ENCODE results near the gene SP3. TPM values are rescaled to one million over a fixed set of nuclear protein-coding genes. Genes with fewer than 3 reads are reported as not detected.

The SP3 gene
- total RNA-seq, 1 donor from 2014 or later: 71.2 TPM

GRCh38 chr2:173997269-173997668 is 32.1 kb upstream of the SP3 start:
- no peak for DNase-seq (ENCODE audit: low read depth in 2 of 2)

DNA sequence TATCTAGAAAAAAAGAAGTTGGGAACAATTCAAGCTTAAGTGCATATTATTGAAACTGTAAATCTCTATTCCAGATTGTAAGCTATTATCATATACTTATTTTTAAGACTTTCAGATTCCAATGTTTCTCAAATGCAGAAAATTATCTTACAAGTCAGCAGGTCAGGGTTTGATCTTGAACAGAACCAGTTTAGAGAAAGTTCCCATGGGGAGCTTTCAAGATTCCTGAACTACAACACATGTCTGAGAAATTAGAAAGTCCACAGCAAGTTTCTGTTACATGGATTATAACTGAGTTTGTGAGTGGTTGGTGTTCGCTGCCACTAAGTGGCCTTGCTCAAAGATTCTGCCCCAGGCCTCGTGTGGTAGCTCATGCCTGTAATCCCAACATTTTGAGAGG is 31.6 kb upstream of the SP3 start:
- no peak for DNase-seq (ENCODE audit: low read depth in 2 of 2)

DNA sequence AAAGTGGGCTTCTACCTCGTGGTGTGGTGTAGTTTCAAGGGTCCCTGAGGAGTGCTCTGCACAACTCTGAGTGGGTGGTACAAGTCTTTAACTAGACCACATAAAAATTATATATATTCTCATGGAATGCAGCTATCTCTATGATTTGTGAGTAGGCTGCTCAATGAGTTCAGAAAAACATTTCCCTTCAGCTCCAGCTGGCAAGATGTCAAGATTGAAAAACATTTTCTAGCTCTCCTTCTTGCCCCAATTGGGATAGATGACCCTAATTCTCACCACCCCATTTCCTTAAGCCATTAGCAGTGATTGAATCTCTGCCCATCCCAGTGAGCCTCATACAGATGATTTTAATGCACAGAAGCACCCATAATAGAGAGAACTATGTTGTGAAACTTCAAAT is 28.3 kb upstream of the SP3 start:
- no peak for DNase-seq (ENCODE audit: low read depth in 2 of 2)

GRCh38 chr2:173991856-173992588 is 26.8 kb upstream of the SP3 start:
- no peak for DNase-seq (ENCODE audit: low read depth in 2 of 2)

DNA sequence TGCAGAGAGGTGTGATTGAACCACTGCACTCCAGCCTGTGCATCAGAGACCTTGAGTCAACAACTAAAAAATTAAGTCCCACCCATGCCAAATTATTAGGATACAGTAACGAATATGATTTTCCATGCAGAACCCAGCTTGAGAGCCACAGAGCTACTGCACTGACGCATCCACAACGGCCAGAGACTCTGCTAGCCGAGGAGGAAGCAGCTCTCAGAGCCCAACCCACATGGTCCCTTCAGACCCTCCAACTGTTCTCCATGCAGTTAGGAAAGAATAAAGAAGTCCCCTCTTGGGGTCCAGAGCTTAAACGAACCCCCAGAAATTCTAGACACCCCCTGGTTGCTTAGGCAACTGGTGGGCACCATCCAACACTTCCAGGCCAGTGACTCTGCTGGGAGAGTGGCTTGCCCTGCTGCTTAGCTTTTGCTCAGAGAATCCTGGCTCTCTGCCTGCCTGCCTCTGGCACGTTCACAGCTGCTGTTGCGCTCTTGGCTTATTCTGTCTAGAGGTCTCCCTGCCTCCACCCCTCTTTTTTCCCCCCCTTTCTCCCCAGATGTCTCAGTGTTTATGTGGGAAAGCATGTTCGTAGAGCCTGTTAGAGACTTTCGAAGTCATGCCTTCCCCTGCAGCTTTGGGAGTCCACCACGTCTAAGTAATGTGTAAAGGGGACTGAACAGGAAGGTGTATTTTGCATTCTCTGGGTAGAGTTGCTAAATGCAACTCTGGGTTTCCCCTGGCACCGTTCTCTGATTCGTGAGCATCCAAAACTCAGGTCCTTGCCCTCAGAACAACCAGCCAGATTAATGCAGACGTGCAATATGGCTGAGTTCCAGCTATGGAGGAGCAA is 26.0 kb upstream of the SP3 start:
- DNase-seq (ENCODE audit: low read depth in 2 of 2): peak in 1 of 2 donors; percentile 29

DNA sequence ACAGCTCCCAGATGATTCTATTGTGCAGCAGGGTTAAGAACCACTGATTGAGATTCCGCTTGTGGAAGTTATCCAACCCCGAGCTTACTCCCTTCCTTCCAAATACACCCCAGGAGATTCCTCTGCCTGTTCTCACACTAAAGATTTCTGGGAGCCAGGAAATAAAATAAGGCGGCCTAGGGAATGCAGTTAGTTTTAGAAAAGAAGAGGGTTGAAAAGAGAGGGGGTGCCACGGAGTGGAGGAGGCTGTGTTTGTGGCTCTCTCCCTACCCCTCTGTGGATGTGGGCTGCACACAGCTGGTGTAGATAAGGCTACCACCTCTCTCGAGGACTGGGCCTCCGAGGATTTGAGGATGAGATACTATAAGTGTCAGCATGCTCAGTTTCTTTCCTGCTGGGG is 25.1 kb upstream of the SP3 start:
- no peak for DNase-seq (ENCODE audit: low read depth in 2 of 2)

- DNase-seq (ENCODE audit: low read depth in 2 of 2): no peak
Measured at GRCh38 chr2:173989884-173990215, 24.7 kb upstream of the SP3 start.

DNA sequence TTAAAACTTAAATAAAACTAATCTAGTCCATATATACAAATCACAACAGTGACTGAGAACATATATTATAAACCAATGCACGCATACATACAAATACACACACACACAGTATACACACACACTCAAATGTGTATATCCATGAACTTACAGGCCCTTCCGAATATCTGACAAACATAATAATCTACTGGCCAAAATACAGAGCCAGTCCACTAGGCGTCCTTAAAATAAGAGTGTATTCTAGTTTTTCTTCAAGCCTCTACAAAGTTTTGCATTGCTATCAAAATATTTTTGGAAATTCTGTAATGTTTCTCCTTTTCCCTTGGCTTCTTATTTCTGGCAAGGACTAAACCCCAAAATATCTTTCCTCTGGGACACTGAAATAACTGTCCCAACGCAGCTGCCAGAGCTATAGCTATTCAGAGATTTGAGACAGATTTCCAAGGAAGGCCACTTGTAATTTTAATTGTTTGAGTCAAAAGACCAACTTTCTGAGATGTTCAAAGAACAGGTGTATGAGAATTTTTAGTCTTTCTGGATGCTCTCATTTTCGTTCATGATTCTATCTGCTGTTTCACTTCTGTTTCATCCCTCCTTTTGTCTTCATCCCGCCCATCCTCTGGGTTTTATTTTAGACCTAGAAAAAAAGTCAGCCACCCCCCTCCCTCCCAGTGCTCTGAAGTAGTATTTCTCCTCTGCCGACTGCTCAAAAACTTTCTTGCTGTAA is 24.1 kb upstream of the SP3 start:
- no peak for DNase-seq (ENCODE audit: low read depth in 2 of 2)

GRCh38 chr2:173986805-173987204 is 21.6 kb upstream of the SP3 start:
- DNase-seq (ENCODE audit: low read depth in 2 of 2): peak in 1 of 2 donors; percentile 37

GRCh38 chr2:173985605-173985992 is 20.4 kb upstream of the SP3 start:
- DNase-seq (ENCODE audit: low read depth in 2 of 2): no peak

GRCh38 chr2:173984866-173985604 is 19.9 kb upstream of the SP3 start:
- no peak for DNase-seq (ENCODE audit: low read depth in 2 of 2)

GRCh38 chr2:173983391-173983871 is 18.3 kb upstream of the SP3 start:
- DNase-seq (ENCODE audit: low read depth in 2 of 2): no peak

DNA sequence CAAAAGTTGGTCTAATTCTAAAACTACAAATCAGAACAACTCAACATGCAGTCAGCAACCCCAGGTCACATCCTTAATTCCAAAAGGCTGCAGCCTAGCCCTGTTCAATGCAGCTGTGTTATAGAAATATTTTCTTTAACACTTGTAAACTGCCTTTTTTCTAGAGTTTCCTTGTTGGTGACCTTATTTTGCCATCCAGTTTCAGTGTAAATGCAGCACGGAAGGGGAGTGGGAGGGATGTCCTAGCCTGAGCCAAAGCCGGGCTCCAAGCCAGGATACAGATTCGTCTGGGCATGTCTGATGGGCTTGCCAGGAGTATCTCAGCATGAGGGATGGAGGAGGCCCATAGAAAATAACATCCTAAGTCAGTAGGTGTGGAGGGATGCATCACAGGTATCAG is 17.7 kb upstream of the SP3 start:
- DNase-seq (ENCODE audit: low read depth in 2 of 2): peak in 1 of 2 donors; percentile 62

DNA sequence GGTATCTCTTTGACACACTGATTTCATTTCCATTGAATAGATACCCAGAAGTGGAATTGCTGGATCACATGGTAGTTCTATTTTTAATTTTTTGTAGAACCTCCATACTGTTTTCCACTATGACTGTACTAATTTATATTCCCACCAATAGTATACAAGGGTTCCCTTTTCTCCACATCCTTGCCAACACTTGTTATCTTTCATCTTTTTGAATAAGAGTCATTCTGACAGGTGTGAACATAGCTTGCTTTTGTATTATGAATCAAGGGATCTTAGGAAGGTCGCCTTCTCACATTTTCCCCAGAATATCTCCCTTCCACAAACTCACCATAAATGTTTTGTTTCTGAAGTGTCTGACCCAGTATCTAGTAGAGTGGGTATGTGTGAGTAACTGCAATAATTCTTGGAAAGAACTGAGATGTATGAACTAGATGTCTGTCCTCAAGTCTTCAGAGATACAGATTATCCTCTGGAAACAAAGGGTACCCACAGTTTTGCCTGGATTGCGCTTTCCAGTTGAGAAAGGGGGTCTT is 17.1 kb upstream of the SP3 start:
- DNase-seq (ENCODE audit: low read depth in 2 of 2): no peak

DNA sequence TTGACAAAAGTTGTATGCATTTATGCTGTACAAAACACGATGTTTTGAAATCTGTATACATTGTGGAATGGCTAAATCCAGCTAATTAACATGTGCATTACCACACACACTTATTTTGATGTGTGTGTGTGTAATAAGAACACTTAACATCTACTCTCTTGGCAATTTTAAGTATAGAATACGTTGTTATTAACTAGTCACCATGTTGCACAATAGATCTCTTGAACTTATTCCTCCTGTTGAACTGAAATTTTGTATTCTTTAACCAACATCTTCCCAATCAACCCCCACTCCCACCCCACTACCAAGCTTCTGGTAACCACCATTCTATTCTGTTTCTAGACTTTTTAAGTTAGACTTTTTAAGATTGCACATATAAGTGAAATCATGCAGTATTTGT is 16.3 kb upstream of the SP3 start:
- no peak for DNase-seq (ENCODE audit: low read depth in 2 of 2)

DNA sequence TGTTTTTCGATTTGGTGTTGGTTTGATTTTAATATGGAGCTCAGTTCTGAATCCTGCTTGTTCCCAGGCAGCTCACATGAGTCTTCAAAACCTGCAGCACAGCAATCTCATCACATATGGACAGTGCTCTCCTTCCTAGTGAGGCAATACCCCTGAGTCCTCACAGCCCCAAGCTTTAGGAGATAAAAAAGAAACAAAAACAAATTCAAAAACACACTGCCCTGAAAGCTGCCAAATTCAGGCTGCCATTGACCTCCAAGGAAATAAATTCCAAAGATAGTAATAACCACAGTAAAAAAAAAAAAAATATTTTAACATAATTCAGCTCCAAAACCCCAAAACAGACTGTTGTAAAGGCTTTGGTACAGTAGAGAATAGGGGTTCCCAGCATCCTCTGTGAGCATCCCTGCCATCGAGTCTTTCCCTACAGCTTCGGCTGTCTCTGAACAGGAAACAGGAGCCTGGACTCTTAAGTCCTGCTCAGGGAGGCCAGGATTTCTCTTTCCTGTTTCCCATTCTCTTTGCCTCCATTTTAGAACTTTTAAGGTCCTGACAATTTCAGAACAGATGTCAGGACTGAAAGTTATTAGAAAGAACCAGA is 14.7 kb upstream of the SP3 start:
- no peak for DNase-seq (ENCODE audit: low read depth in 2 of 2)

- DNase-seq (ENCODE audit: low read depth in 2 of 2): no peak
Measured at GRCh38 chr2:173978447-173978846, 13.3 kb upstream of the SP3 start.

DNA sequence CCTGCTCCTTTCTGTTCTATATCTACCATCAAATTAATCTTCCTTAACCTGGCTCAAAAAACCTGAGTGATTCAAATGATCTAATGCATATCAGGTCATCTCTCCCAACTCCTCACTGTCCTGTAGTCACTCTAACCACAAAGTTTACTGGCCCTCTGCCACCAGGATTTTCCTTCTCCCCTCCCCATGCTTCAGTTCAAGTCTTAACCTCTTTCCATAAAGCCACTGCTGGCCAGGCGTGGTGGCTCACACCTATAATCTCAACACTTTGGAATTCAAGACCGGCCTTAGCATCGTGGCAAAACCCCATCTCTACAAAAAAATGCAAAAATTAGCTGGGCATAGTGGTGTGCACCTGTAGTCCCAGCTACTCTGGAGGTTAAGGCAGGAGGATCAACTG is 7.5 kb upstream of the SP3 start:
- DNase-seq (ENCODE audit: low read depth in 2 of 2): no peak

GRCh38 chr2:173972165-173972564 is 7.0 kb upstream of the SP3 start:
- no peak for DNase-seq (ENCODE audit: low read depth in 2 of 2)

- no peak for DNase-seq (ENCODE audit: low read depth in 2 of 2)
Measured at GRCh38 chr2:173970516-173970924, 5.3 kb upstream of the SP3 start.

- no peak for DNase-seq (ENCODE audit: low read depth in 2 of 2)
Measured at GRCh38 chr2:173969886-173970285, 4.7 kb upstream of the SP3 start.
